ENCODE results near the gene PLEKHH1.
A peak's percentile ranks its signal among the peaks of the same experiment; 100 is the strongest.

The PLEKHH1 gene

GRCh38 chr14:67567654-67568053, 34.6 kb downstream of the PLEKHH1 start:
- TF ChIP-seq CTCF (IDR thresholded peaks at IDR 0.05; ENCODE audit: low read depth, low read length, missing control alignments): no peak
- H3K4me3 ChIP-seq (replicated peaks; ENCODE audit: low read depth, low read length): no peak overlapping the region
- no peak for DNase-seq (ENCODE audit: extremely low read depth, low read depth)

GRCh38 chr14:67569011-67569650, 36.0 kb downstream of the PLEKHH1 start:
- H3K4me3 ChIP-seq (replicated peaks; ENCODE audit: low read depth, low read length): no peak overlapping the region
- TF ChIP-seq CTCF (IDR thresholded peaks at IDR 0.05; ENCODE audit: low read depth, low read length, missing control alignments): no peak
- no peak for DNase-seq (ENCODE audit: extremely low read depth, low read depth)

- DNase-seq (ENCODE audit: extremely low read depth, low read depth): no peak
- H3K4me3 ChIP-seq (replicated peaks; ENCODE audit: low read depth, low read length): no peak overlapping the region
- TF ChIP-seq CTCF (IDR thresholded peaks at IDR 0.05; ENCODE audit: low read depth, low read length, missing control alignments): no peak
These were observed 36.7 kb downstream of the PLEKHH1 start for GRCh38 chr14:67569651-67570290.

- TF ChIP-seq CTCF (IDR thresholded peaks at IDR 0.05; ENCODE audit: low read depth, low read length, missing control alignments): no peak
- no peak overlapping the region for H3K4me3 ChIP-seq (replicated peaks; ENCODE audit: low read depth, low read length)
- DNase-seq (ENCODE audit: extremely low read depth, low read depth): no peak
These were observed 37.4 kb downstream of the PLEKHH1 start for GRCh38 chr14:67570453-67570852.

GRCh38 chr14:67571275-67571990, 38.3 kb downstream of the PLEKHH1 start:
- no peak overlapping the region for H3K4me3 ChIP-seq (replicated peaks; ENCODE audit: low read depth, low read length)
- peak; percentile 21 for DNase-seq (ENCODE audit: extremely low read depth, low read depth)
- peak; percentile 97 for TF ChIP-seq CTCF (IDR thresholded peaks at IDR 0.05; ENCODE audit: low read depth, low read length, missing control alignments)

- no peak overlapping the region for H3K4me3 ChIP-seq (replicated peaks; ENCODE audit: low read depth, low read length)
- no peak for DNase-seq (ENCODE audit: extremely low read depth, low read depth)
- no peak for TF ChIP-seq CTCF (IDR thresholded peaks at IDR 0.05; ENCODE audit: low read depth, low read length, missing control alignments)
These were observed 38.9 kb downstream of the PLEKHH1 start for GRCh38 chr14:67571991-67572323.
